Transverse colon (tissue), 4 donors: ENCODE measurements around the gene SNAP25. TPM values are rescaled to one million over a fixed set of nuclear protein-coding genes. Genes with fewer than 3 reads are reported as not detected.

ENCODE experiments used
- DNase-seq: peaks from one replicate; pipeline ENCODE4 v3.0.0-alpha.2; 2019
- H3K27ac ChIP-seq, 4 donors: fragments of 200-600 bp; sonication (generic); 2 replicates each; pipeline ENCODE4 v1.5.1; 2016 to 2018; ENCODE audit warnings: inconsistent platforms in 4 of 4
- H3K27me3 ChIP-seq: fragments of 200-600 bp; sonication (generic); 2 replicates; pipeline ENCODE4 v1.5.1; 2017; ENCODE audit warnings: inconsistent platforms
- H3K36me3 ChIP-seq, 4 donors: fragments of 200-600 bp; sonication (generic); 2 replicates each; pipeline ENCODE4 v1.5.1; 2017 to 2019; ENCODE audit warnings: inconsistent platforms in 4 of 4
- H3K4me1 ChIP-seq, 4 donors: fragments of 200-600 bp; sonication (generic); 2 replicates each; pipeline ENCODE4 v1.5.1; 2017 to 2020; ENCODE audit warnings: inconsistent platforms in 4 of 4
- H3K4me3 ChIP-seq, 4 donors: fragments of 200-600 bp; sonication (generic); 1 replicate in 1 of 4; 2 replicates in 3 of 4; pipeline versions ENCODE4 v1.5.1 to v1.6.1; 2017 to 2019; ENCODE audit warnings: inconsistent platforms in 4 of 4
- H3K9me3 ChIP-seq, 2 donors: fragments of 200-600 bp; sonication (generic); 2 replicates each; pipeline ENCODE4 v1.5.1; 2017 to 2019; ENCODE audit warnings: inconsistent platforms in 2 of 2
- CTCF ChIP-seq, 5 experiments: fragments of 200-600 bp in 3 of 5; fragments of 450-650 bp in 2 of 5; sonication (generic) in 3 of 5; IDR thresholded peaks; 1 replicate in 2 of 5; 2 replicates in 3 of 5; pipeline ENCODE4 v1.5.1; 2016 to 2017; ENCODE audit warnings: antibody characterized with exemption in 5 of 5, inconsistent platforms in 3 of 5, mild to moderate bottlenecking in 2 of 5, moderate library complexity in 1 of 5
- EP300 ChIP-seq: sonication (generic); formaldehyde crosslinking; IDR thresholded peaks from one replicate; pipeline ENCODE4 v1.6.1; 2017; ENCODE audit warnings: antibody characterized with exemption, low read depth
- POLR2A ChIP-seq: fragments of 450-650 bp; IDR thresholded peaks from one replicate; pipeline ENCODE4 v1.6.1; 2016; ENCODE audit warnings: antibody characterized with exemption, mild to moderate bottlenecking, moderate library complexity
- POLR2AphosphoS5 ChIP-seq, 3 donors: sonication (generic); formaldehyde crosslinking; IDR thresholded peaks; one replicate each; pipeline ENCODE4 v1.6.1; 2016; ENCODE audit warnings: antibody characterized with exemption in 3 of 3
- WGBS, 2 donors: methylation state at CpG; one replicate each; pipeline ENCODE4 v1.1.5; 2018; ENCODE audit warnings: low coverage in 1 of 2; 5-methylcytosine and 5-hydroxymethylcytosine counted together
- in situ Hi-C, 4 donors: fragments of 200-750 bp; cut with MboI; loops; one replicate each; pipeline versions ENCODE4 v1.15.0 to v1.15.1; 2017; ENCODE audit warnings: low sequenced_read_pairs in 3 of 4, low pct_ligation_motif_present in 1 of 4, low pct_unique_long_range_greater_than_20kb in 1 of 4
- intact Hi-C: fragments of 100-400 bp; cut with DNase I; formaldehyde crosslinking; loops from one replicate; pipeline ENCODE4 v1.15.1; 2023; ENCODE audit warnings: low total_unique reads
- total RNA-seq, 4 donors: library from RNA; depleted of rRNA; stranded (reverse); fragments of >200 nt; gene quantifications; one replicate each; pipeline ENCODE4 v1.1.0, GENCODE V29; 2016

SNAP25 gene
- total RNA-seq, 4 donors from 2014 or later: 1.4 to 4.2 (median 2.4) TPM; not detected in 1

- Histone ChIP-seq H3K36me3 (no peaks in the 10 kb centered on the region), H3K9me3 (no peaks in the 10 kb centered on the region), H3K4me3 (no peak overlapping the region), H3K27ac (no peak overlapping the region), H3K4me1 (no peaks in the 10 kb centered on the region), H3K27me3 (no peaks in the 10 kb centered on the region)
- WGBS, 2 donors: 81 to 85% methylated on average over 6 of the region's 6 CpGs
- intact Hi-C loops (no loop called here), in situ Hi-C loops (no loop called here)
- no peak for TF ChIP-seq POLR2AphosphoS5 (IDR thresholded peaks at IDR 0.05)
- TF ChIP-seq POLR2A: no peak
- TF ChIP-seq EP300: no peak
- TF ChIP-seq CTCF (IDR thresholded peaks at IDR 0.05): no peak
- DNase-seq: no peak
Measured at GRCh38 chr20:10344953-10345352, 126.3 kb downstream of the SNAP25 start.

GRCh38 chr20:10347086-10347880, 128.7 kb downstream of the SNAP25 start:
- intact Hi-C loops (no loop called here), in situ Hi-C loops (no loop called here)
- no peaks in the 10 kb centered on the region for H3K4me1 ChIP-seq
- no peak for TF ChIP-seq POLR2AphosphoS5 (IDR thresholded peaks at IDR 0.05)
- TF ChIP-seq POLR2A: no peak
- TF ChIP-seq EP300: no peak
- no peak for TF ChIP-seq CTCF (IDR thresholded peaks at IDR 0.05)
- H3K9me3 ChIP-seq: no peaks in the 10 kb centered on the region
- WGBS, 2 donors: 69 to 71% methylated on average over 3 of the region's 3 CpGs
- H3K27ac ChIP-seq: no peak overlapping the region
- no peak for DNase-seq
- H3K36me3 ChIP-seq: no peaks in the 10 kb centered on the region
- no peak overlapping the region for H3K4me3 ChIP-seq
- no peaks in the 10 kb centered on the region for H3K27me3 ChIP-seq

GRCh38 chr20:10349118-10349517, 130.5 kb downstream of the SNAP25 start:
- Histone ChIP-seq H3K27me3 (no peaks in the 10 kb centered on the region), H3K27ac (no peak overlapping the region), H3K4me3 (no peak overlapping the region), H3K9me3 (no peaks in the 10 kb centered on the region), H3K36me3 (no peaks in the 10 kb centered on the region), H3K4me1 (no peaks in the 10 kb centered on the region)
- intact Hi-C loops: no loop called here
- no peak for TF ChIP-seq POLR2A
- TF ChIP-seq CTCF (IDR thresholded peaks at IDR 0.05): no peak
- TF ChIP-seq EP300: no peak
- no peak for TF ChIP-seq POLR2AphosphoS5 (IDR thresholded peaks at IDR 0.05)
- in situ Hi-C loops: no loop called here
- no peak for DNase-seq
- WGBS, 2 donors: 85% methylated on average over 3 of the region's 3 CpGs; no CpG with 5 or more reads in 1 of the 2 donors

- H3K36me3 ChIP-seq: no peaks in the 10 kb centered on the region
- DNase-seq: no peak
- H3K27ac ChIP-seq: no peak overlapping the region
- intact Hi-C loops (no loop called here), in situ Hi-C loops (no loop called here)
- H3K27me3 ChIP-seq: no peaks in the 10 kb centered on the region
- no peaks in the 10 kb centered on the region for H3K4me1 ChIP-seq
- no peak overlapping the region for H3K4me3 ChIP-seq
- H3K9me3 ChIP-seq: no peaks in the 10 kb centered on the region
- 84 to 87% methylated on average over 5 to 9 of the region's 9 CpGs for WGBS, 2 donors
- no peak for TF ChIP-seq POLR2A
- no peak for TF ChIP-seq POLR2AphosphoS5 (IDR thresholded peaks at IDR 0.05)
- TF ChIP-seq EP300: no peak
- TF ChIP-seq CTCF (IDR thresholded peaks at IDR 0.05): no peak
Measured at GRCh38 chr20:10350188-10350842, 131.7 kb downstream of the SNAP25 start.
